MCF 10A (cell line): ENCODE results near the gene ACIN1. TPM values are rescaled to one million over a fixed set of nuclear protein-coding genes. Genes with fewer than 3 reads are reported as not detected.

Experiments
- BruUV-seq: library from RNA; stranded (reverse); fragments of 400-500 nt; replicated peaks from 2 replicates; lab custom pipeline; 2021; lab: Mats Ljungman, UMichigan
- CTCF ChIA-PET: fragments of 300-600 bp; sonication (Branson Sonifier 250); formaldehyde crosslinking; extraction: SDS; loops from one replicate; lab custom pipeline; 2021; ENCODE audit warnings: antibody characterized with exemption, inconsistent platforms; lab: Yijun Ruan, JAX
- POLR2A ChIA-PET: fragments of 300-600, 350-650 bp; sonication (Branson Sonifier 250); formaldehyde crosslinking; extraction: SDS; loops from one replicate; lab custom pipeline; 2020; ENCODE audit warnings: antibody characterized with exemption, inconsistent platforms; lab: Yijun Ruan, JAX
- DNase-seq: peaks from one replicate; pipeline ENCODE4 v3.0.0-alpha.2; 2018; ENCODE audit not compliant: unreplicated experiment
- H3K27ac Mint-ChIP-seq: one replicate; pipeline ENCODE4 v1.8.0; 2022; ENCODE audit warnings: mild to moderate bottlenecking, low read depth, mixed read lengths; ENCODE audit not compliant: unreplicated experiment
- H3K27me3 Mint-ChIP-seq: one replicate; pipeline ENCODE4 v1.8.0; 2022; ENCODE audit warnings: mixed read lengths; ENCODE audit not compliant: insufficient read depth, unreplicated experiment
- H3K36me3 Mint-ChIP-seq: one replicate; pipeline ENCODE4 v1.8.0; 2022; ENCODE audit warnings: mild to moderate bottlenecking, moderate library complexity, mixed read lengths; ENCODE audit not compliant: insufficient read depth, unreplicated experiment
- H3K4me1 Mint-ChIP-seq: one replicate; pipeline ENCODE4 v1.8.0; 2022; ENCODE audit warnings: mixed read lengths; ENCODE audit not compliant: insufficient read depth, unreplicated experiment
- H3K4me3 Mint-ChIP-seq: one replicate; pipeline ENCODE4 v1.8.0; 2022; ENCODE audit warnings: mild to moderate bottlenecking, moderate library complexity, mixed read lengths; ENCODE audit not compliant: unreplicated experiment
- H3K9me3 Mint-ChIP-seq: one replicate; pipeline ENCODE4 v1.8.0; 2022; ENCODE audit warnings: mixed read lengths; ENCODE audit not compliant: unreplicated experiment
- intact Hi-C: fragments of 100-400 bp; cut with micrococcal nuclease; formaldehyde crosslinking; loops from 2 replicates; pipeline ENCODE4 v1.14.1; 2022
- total RNA-seq: library from RNA; stranded (reverse); gene quantifications from 2 replicates; pipeline ENCODE4 v1.2.3, GENCODE V29; 2022
- TF ChIP-seq, protein P1 (sequence below): fragments of 200-600 bp; IDR thresholded peaks from one replicate; pipeline ENCODE4 v1.8.0; 2022; ENCODE audit warnings: antibody characterized with exemption, mild to moderate bottlenecking; ENCODE audit not compliant: unreplicated experiment

The ACIN1 gene
- total RNA-seq, 1 experiment from 2014 or later: 197 TPM

DNA sequence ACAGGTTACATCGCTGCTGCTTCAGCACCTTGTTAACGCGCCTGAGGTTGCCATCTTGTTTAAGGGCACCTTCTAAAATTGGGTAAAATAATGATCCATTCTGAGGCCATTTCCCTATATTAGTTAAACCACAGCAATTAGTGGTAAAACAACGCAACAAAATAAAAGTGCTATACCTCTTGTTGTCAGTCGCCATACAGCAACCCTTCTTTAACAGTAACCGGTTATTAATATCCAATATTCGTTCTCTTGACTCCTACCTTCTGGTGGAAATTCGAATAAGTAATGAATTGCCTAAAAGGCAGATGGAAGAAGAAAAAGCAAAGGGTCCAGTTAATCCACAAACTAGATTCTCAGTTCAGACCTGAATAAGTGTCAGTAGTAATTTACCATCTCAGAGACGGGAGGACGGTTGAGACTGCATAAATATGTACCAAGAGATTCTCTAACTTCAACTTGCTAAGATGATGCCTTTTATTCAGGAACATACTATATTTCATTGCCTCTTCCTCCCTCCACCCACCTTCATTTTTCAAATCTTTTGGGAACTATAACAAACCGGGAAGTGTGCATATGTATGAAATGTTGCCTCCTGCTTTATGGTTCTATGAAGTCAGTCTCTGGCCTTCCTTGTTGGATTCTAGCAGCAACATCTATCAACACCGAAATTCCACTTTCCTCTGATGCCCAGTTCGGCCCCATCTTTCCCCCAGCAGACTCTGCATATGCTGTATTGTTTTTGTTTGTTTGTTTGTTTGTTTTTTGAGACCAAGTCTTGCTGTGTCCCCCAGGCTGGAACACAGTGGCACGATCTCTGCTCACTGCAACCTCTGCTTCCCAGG lies 59.4 kb downstream of the ACIN1 start:
- intact Hi-C loops: no loop called here
- DNase-seq: no peak
- CTCF ChIA-PET: interaction anchor here (1.2 kb wide), 1 partner anchor 21 kb away, joined by 3 read pairs; no protein-coding TSS in a partner anchor

DNA sequence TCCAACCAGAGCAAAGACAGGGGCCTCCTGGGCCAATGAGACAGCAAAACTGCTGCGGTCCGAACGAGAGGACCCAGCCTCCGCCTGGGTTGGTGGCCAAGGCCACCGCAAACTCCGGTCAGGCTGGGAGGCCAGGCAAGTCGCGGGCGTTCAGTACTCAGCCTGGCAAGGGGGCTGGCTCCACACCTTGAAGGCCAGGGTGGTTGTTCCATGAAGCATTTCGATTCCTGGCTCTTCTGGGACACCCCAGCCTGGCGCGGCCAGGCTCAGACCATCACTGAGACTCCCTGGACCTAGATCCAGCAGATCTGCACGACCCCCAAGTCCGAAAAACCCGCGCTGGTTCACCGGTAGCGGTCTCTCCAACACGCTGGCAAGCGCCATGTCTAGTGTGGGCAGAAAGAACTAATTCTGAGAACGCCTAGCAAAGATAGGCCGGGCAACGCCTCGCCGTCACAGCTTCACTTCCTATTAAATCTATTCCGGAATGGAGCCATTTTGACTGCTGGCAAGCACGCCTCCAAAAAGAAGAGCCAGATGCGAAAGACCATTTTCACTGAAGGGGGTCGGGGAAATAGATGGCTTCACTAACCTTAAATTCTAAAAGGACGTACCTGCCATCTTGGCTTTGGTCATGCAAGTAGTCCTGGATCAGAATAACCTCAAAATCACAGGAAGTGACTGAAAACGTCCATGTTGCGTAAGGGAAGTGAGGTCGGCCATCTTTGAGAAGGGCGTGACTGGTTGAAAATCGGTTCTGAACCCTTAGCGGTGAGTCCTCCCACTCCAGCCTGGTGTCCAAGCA lies 60.2 kb downstream of the ACIN1 start, which contains the start of gene PSMB5:
PSMB5 (minus strand) TSS at position 403 of the 805 bp plus-strand sequence; CDS start at position 384, 19 bp downstream.
- BruUV-seq: no TSS peak
- intact Hi-C loops: no loop called here
- H3K4me3 Mint-ChIP-seq: peak within 1 kb of the TSS; percentile 92
- H3K9me3 Mint-ChIP-seq: no peaks in the 10 kb centered on the region
- peak within 1 kb of the TSS; percentile 99 for H3K27ac Mint-ChIP-seq
- peak; percentile 96 for DNase-seq
- POLR2A ChIA-PET: interaction anchor here (0.6 to 2.8 kb wide), 14 partner anchors 9 to 287 kb away, joined by 3 to 26 read pairs (median 4); partner anchors contain the start of genes ACIN1, AJUBA, C14orf119 and CDH24
- no peaks in the 10 kb centered on the region for H3K27me3 Mint-ChIP-seq
- TF ChIP-seq, protein P1, sequence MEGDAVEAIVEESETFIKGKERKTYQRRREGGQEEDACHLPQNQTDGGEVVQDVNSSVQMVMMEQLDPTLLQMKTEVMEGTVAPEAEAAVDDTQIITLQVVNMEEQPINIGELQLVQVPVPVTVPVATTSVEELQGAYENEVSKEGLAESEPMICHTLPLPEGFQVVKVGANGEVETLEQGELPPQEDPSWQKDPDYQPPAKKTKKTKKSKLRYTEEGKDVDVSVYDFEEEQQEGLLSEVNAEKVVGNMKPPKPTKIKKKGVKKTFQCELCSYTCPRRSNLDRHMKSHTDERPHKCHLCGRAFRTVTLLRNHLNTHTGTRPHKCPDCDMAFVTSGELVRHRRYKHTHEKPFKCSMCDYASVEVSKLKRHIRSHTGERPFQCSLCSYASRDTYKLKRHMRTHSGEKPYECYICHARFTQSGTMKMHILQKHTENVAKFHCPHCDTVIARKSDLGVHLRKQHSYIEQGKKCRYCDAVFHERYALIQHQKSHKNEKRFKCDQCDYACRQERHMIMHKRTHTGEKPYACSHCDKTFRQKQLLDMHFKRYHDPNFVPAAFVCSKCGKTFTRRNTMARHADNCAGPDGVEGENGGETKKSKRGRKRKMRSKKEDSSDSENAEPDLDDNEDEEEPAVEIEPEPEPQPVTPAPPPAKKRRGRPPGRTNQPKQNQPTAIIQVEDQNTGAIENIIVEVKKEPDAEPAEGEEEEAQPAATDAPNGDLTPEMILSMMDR: no peak
- H3K4me1 Mint-ChIP-seq: peaks cover 8% of the 10 kb centered on the region
- H3K36me3 Mint-ChIP-seq: peaks cover 53% of the 10 kb centered on the region
- CTCF ChIA-PET: interaction anchor here (0.6 to 1.9 kb wide), 8 partner anchors 13 to 266 kb away, joined by 3 to 13 read pairs (median 4); no protein-coding TSS in a partner anchor

More for the DNA sequence above, 59.4 kb downstream of the ACIN1 start:
- no TSS peak for BruUV-seq
- Mint-ChIP-seq H3K27ac (peak overlapping the region; percentile 99), H3K27me3 (no peaks in the 10 kb centered on the region), H3K4me1 (peaks cover 8% of the 10 kb centered on the region), H3K36me3 (peaks cover 45% of the 10 kb centered on the region), H3K4me3 (peak overlapping the region; percentile 92), H3K9me3 (no peaks in the 10 kb centered on the region)
- POLR2A ChIA-PET: interaction anchor here (0.9 to 2.8 kb wide), 6 partner anchors 8 to 68 kb away, joined by 4 to 26 read pairs (median 6); partner anchors contain the start of gene AJUBA
- TF ChIP-seq, protein P1: no peak

DNA sequence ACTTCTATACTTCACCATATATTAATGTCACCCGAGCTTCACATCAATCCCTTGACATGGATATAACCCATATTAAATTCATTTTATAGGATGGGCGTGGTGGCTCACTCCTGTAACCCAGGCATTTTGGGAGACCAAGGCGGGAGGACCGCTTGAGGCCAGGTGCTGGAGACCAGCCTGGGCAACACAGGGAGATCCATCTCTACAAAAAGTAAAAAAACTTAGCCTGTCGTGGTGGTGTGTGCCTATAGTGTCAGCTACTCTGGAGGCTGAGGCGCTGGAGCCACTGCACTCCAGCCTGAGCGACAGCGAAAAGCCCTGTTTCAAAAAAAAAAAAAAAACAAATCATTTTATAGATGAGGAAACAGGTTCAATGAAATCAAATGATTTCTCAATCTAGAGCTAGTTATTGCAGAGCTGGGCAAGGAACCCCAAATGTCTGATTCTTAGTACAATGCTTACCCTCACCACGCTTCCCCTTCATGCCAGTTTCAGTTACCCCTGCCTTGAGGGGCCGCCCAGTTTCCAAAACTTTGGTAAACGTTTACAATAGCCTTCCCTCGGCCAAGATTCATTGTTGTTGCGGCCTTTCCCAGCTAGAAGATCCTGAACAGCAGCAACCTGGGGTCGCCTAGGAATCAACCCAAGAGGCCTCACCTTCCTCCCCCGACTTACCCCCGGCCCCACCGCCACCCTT lies 61.0 kb downstream of the ACIN1 start:
- TF ChIP-seq, protein P1: no peak
- H3K27me3 Mint-ChIP-seq: no peaks in the 10 kb centered on the region
- peak overlapping the region; percentile 92 for H3K4me3 Mint-ChIP-seq
- no peak for DNase-seq
- intact Hi-C loops: no loop called here
- H3K27ac Mint-ChIP-seq: peak overlapping the region; percentile 99
- POLR2A ChIA-PET: interaction anchor here (0.5 to 2.8 kb wide), 16 partner anchors 10 to 287 kb away, joined by 3 to 26 read pairs (median 4); partner anchors contain the start of genes ACIN1, AJUBA, C14orf119 and CDH24
- H3K9me3 Mint-ChIP-seq: no peaks in the 10 kb centered on the region
- CTCF ChIA-PET: interaction anchor here (0.5 to 1.9 kb wide), 12 partner anchors 12 to 1768 kb away, joined by 3 to 13 read pairs (median 4); partner anchors contain the start of gene AJUBA
- TSS peak; percentile 65 for BruUV-seq
- H3K4me1 Mint-ChIP-seq: peaks cover 13% of the 10 kb centered on the region
- H3K36me3 Mint-ChIP-seq: peaks cover 61% of the 10 kb centered on the region
